DMS53 treated with DMSO at 0.1 percent for 48 hours (cell line): ENCODE data around the gene CCDC6.
A peak's percentile ranks its signal among the peaks of the same experiment; 100 is the strongest.
"Not testable (repeated sequence)": the region's sequence is repeated elsewhere in the genome, so short reads cannot be mapped to it uniquely, and the experiment has no call there.

Source experiments
- DNase-seq: peaks from one replicate; lab custom pipeline; 2025; ENCODE audit not compliant: unreplicated experiment; lab: John Stamatoyannopoulos, UW

Gene CCDC6

DNA sequence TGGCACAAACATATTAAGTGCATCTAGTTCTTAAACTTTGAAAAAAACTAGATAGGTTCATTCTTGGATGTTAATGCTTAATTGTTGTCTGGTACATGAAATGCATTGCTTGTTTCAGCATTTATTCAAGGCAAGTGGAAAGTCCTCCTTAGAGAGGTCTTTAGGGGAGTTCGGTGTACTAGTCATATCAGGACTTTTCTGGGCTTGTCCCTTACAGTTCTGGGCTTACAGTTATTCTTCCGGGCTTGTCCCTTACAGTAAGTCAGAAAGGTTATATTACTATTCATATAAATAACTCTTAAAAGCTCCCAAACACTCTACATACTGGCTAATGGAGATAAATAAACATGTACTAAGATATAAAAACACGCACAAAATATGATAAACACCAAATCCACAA lies 91.5 kb downstream of the CCDC6 start:
- DNase-seq: no peak

- DNase-seq: no peak
Measured at GRCh38 chr10:59812519-59813122, 93.7 kb downstream of the CCDC6 start.

GRCh38 chr10:59809644-59809974 lies 96.7 kb downstream of the CCDC6 start:
- DNase-seq: no peak

GRCh38 chr10:59808896-59809643 lies 97.3 kb downstream of the CCDC6 start:
- DNase-seq: peak; percentile 65

GRCh38 chr10:59807629-59808620 lies 98.4 kb downstream of the CCDC6 start:
- no peak for DNase-seq

DNA sequence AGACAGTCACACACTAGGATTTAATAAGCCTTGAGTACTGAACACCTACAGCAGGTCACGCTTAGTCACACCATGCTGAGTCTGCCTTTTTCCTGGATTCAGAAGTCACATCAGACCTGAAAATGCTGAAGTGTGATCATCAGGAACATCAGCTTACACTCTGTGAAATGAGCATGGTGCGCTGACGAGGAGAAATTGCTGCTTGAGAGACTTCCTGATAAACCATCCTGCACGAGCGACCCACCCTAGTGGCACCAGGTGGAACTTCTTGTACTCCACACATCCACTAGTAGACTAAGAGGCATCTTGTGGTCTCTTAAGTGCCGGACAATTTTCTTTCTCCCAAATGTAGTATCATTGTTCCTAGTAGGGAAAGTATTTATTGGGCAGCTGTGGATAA lies 101.3 kb downstream of the CCDC6 start:
- DNase-seq: no peak

DNA sequence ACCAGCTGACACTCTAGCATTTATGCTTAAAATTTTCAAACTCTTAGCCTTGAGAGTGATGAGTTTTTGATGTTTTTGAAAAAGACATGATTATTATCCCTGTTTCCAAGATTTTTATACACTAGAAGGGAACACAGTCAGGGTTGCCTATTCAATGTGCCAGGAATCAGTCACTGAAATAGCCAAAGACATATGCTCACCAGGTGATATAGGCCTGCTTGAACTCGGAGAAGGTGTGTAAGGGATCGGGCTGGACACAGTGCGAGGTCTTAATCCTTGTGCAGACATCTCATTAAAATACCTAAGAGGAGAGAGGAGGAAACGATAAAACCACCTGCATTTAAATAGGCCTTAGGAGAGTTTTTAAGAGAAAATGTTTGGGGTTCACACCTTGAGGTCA lies 102.1 kb downstream of the CCDC6 start:
- DNase-seq: no peak

DNA sequence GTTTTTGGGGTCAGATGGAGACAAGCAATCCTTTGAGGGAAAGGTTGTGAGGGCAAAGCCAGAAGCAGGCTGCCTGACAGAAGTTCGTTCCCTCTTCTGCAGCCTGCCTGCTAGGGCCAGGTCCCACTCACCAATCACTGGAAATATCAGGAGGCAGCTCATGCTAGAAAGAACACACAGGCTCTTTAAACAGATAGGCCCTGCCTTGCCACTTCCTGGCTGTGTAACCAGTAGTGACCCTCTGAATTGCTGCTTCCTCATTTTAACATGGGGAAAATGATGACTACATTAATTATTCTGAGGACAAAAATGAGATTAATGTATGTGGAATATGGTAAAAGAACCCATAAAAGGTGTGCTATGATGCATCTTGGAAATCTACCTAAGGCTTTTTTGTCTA lies 102.6 kb downstream of the CCDC6 start:
- no peak for DNase-seq

DNA sequence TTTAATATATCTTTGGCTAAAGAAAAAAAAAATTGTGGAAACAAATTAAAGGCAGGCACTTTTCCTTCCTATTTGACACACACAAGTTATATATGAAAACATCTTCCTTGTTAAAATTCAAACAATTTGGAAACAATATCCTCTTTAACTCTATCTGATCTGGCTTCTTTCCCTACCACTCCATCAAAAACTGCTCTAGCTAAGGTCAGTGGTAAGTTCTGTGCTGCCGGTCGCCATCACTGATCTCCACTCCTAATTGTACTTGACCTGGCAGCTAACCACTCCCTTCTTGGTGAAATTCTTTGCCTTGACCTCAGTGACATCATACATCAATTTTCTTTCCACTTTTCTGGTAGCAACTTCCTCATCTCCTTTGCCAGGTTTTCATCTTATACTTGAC lies 105.2 kb downstream of the CCDC6 start:
- DNase-seq: no peak

GRCh38 chr10:59799421-59799820 lies 106.9 kb downstream of the CCDC6 start:
- DNase-seq: no peak

DNA sequence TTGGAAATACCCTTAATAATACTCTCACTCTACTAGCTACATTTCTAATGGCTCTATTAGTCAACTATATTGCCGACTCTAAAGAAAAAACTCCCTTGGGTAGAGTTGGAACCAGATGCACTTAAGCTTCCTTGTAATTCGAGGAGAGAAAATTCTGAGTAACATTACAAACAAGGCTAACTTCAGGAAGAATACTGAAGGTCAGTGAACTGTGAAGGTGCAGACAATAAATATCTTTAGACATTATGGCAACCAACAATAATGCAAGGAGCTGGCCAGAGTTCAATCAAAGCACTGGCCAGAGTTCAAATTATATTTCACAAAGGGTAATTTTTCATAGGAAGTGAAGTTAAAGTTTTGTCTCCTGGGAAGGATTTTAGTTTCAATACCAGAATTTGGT lies 112.4 kb downstream of the CCDC6 start:
- no peak for DNase-seq

- DNase-seq: no peak
Measured at GRCh38 chr10:59792812-59793211, 113.5 kb downstream of the CCDC6 start.

DNA sequence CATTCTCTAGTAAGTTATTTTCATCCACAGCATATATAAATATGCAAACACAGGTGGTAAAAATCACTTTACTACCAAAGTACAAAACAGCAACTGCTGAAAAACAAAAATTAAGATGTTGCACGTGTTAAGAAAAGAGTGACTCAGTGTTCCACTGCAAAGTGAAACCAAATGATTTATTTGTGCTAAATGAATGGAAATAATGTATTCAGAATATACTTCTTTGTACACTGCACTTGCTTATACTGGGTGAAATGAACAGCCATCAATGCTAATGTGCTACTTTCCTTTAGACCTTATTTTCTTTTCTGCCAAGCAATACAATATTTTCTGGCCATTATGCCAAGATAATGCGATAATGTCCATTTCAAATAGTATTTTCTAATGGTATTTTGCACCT lies 114.8 kb downstream of the CCDC6 start:
- DNase-seq: no peak

DNA sequence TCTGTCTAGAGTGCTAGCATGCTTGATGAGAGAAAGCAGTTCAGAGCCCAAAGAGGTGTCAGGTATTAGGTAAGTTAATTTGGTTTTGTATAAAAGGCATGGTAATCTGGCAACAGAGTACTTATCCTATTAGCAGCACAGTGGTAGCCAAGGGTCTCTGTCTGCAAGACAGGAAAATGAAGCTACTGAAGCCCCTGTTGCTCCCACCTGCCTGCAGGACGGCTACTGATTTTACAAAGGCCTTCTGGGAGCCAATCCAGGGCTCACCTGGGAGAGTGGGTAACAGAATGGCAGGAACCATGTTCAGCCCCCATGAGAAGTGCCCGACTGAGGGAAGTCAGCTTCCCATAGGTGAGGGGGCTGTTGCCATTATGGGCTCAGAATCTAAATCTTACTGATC lies 116.3 kb downstream of the CCDC6 start:
- not testable (repeated sequence) for DNase-seq

GRCh38 chr10:59788914-59789313 lies 117.4 kb downstream of the CCDC6 start:
- DNase-seq: not testable (repeated sequence)

DNA sequence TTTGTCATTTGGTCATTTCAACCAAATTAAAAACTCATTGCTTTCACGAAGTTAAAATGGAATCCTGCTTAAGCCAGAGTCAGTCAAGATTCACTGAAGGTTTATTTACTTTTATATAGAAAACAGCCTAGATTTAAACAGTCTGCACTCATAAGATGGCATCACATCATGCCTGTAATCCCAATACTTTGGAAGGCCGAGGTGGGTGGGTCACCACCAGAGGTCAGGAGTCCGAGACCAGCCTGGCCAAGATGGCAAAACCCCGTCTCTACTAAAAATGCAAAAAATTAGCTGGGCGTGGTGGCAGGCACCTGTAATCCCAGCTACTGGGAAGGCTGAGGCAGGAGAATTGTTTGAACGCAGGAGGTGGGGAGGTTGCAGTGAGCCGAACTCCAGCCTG lies 119.3 kb downstream of the CCDC6 start:
- not testable (repeated sequence) for DNase-seq

- not testable (repeated sequence) for DNase-seq
Measured at GRCh38 chr10:59785476-59785875, 120.9 kb downstream of the CCDC6 start.

DNA sequence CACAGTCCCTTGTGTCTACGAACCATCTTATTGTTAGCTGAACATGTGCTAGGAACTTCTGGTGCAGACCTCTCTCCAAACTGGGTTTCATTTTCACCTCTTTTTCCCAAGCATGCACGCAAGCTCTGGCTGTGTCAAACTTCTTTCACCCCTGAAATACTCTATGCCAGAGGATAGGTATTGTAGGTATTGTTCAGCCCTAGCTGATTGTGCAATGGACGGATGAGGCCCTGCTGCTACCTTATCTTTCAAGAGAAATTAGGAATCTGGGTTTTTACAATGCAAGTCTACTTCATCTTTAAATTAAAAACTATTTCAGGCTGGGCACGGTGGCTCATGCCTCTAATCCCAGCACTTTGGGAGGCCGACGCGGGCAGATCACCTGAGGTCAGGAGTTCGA lies 124.8 kb downstream of the CCDC6 start:
- DNase-seq: no peak

DNA sequence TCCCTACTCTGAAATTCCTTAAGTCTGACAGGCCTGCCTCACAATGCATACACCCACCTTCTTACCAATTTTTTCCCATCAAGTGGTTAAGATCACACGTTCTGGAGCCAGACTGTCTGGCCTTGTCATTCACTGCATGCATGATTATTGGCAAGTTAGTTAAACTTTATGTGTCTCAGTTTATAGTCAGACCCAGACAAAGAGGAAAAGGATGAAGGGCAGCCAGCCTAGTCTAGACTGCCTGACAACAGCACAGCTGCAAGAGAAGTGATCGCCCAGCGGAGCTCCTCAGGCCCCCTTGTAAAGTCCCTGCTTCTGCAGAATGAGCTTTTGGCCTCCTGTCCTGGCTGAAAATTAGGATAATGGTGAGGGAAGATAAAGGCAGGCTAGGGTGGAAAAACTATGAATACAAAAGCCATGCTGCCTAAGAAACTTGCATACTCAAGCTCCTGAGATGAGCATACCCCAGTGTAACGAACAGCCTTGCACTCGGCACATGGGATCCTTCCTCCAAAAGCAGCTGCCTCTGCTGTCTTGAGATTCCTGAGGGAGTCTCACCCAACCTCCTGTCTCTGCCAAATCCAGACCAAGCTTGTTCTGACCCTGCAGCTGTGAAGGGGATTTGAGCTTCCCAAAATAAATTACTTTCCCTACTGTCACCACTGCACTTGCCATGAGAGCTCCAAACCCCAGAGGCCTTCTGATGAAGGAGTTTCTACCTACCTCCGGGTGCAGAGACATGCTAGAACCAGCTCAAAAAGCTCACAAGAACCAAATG lies 126.4 kb downstream of the CCDC6 start:
- no peak for DNase-seq

GRCh38 chr10:59774451-59774850 lies 131.9 kb downstream of the CCDC6 start:
- no peak for DNase-seq

GRCh38 chr10:59773088-59773487 lies 133.3 kb downstream of the CCDC6 start:
- no peak for DNase-seq
